Activated T-helper 2 cell treated with anti-CD3 and anti-CD28 coated beads, Interferon-gamma antibody, Interleukin-2, Interleukin-4, amounts not matched to agents 10 μg/mL and 5 μg/mL and 100 μg/mL, durations not matched to agents 14 hours and 24 hours and 36 hours (primary cell): ENCODE results near the gene DOCK4. TPM values are rescaled to one million over a fixed set of nuclear protein-coding genes. Genes with fewer than 3 reads are reported as not detected.

Experiments
- DNase-seq: peaks from one replicate; pipeline ENCODE4 v3.0.0; 2021; ENCODE audit warnings: low spot score
- H3K27ac Mint-ChIP-seq: one replicate; pipeline ENCODE4 v1.8.0; 2021; ENCODE audit warnings: mixed read lengths
- H3K27me3 Mint-ChIP-seq: one replicate; pipeline ENCODE4 v1.8.0; 2021; ENCODE audit warnings: low read depth, mixed read lengths
- H3K36me3 Mint-ChIP-seq: one replicate; pipeline ENCODE4 v1.8.0; 2021; ENCODE audit warnings: low read depth, mixed read lengths
- H3K4me1 Mint-ChIP-seq: one replicate; pipeline ENCODE4 v1.8.0; 2021; ENCODE audit warnings: low read depth, mixed read lengths
- H3K4me3 Mint-ChIP-seq: one replicate; pipeline ENCODE4 v1.8.0; 2021; ENCODE audit warnings: low read depth, mild to moderate bottlenecking, moderate library complexity, mixed read lengths
- H3K9me3 Mint-ChIP-seq: one replicate; pipeline ENCODE4 v1.8.0; 2021; ENCODE audit warnings: mixed read lengths
- intact Hi-C: fragments of 100-400 bp; cut with micrococcal nuclease; formaldehyde crosslinking; loops from one replicate; pipeline ENCODE4 v1.15.1; 2023
- total RNA-seq: library from RNA; stranded (reverse); gene quantifications from 2 replicates; pipeline ENCODE4 v1.2.3, GENCODE V29; 2022

DOCK4 gene
- total RNA-seq, 1 donor from 2014 or later = 0.41 TPM

GRCh38 chr7:111892588-111892987, 313.6 kb downstream of the DOCK4 start:
- no peak for DNase-seq
- H3K9me3 Mint-ChIP-seq = no peaks in the 10 kb centered on the region
- H3K27ac Mint-ChIP-seq = no peak overlapping the region
- no peaks in the 10 kb centered on the region for H3K4me1 Mint-ChIP-seq
- intact Hi-C loops = no loop called here
- H3K36me3 Mint-ChIP-seq = no peaks in the 10 kb centered on the region
- no peaks in the 10 kb centered on the region for H3K27me3 Mint-ChIP-seq
- H3K4me3 Mint-ChIP-seq = no peak overlapping the region

GRCh38 chr7:111887734-111888133, 318.5 kb downstream of the DOCK4 start:
- Mint-ChIP-seq H3K36me3 (no peaks in the 10 kb centered on the region), H3K4me3 (no peak overlapping the region), H3K27me3 (no peaks in the 10 kb centered on the region), H3K4me1 (no peaks in the 10 kb centered on the region), H3K9me3 (no peaks in the 10 kb centered on the region), H3K27ac (no peak overlapping the region)
- no peak for DNase-seq
- intact Hi-C loops = no loop called here

GRCh38 chr7:111886233-111886632, 320.0 kb downstream of the DOCK4 start:
- Mint-ChIP-seq H3K27ac (no peak overlapping the region), H3K9me3 (no peaks in the 10 kb centered on the region), H3K27me3 (no peaks in the 10 kb centered on the region), H3K4me1 (no peaks in the 10 kb centered on the region), H3K36me3 (no peaks in the 10 kb centered on the region), H3K4me3 (no peak overlapping the region)
- DNase-seq = no peak
- intact Hi-C loops = no loop called here

- no peak overlapping the region for H3K27ac Mint-ChIP-seq
- DNase-seq = no peak
- H3K4me1 Mint-ChIP-seq = no peaks in the 10 kb centered on the region
- no peaks in the 10 kb centered on the region for H3K9me3 Mint-ChIP-seq
- H3K27me3 Mint-ChIP-seq = no peaks in the 10 kb centered on the region
- H3K36me3 Mint-ChIP-seq = no peaks in the 10 kb centered on the region
- intact Hi-C loops = no loop called here
- no peak overlapping the region for H3K4me3 Mint-ChIP-seq
Measured at GRCh38 chr7:111883241-111883640, 323.0 kb downstream of the DOCK4 start.

GRCh38 chr7:111878785-111879184, 327.4 kb downstream of the DOCK4 start:
- intact Hi-C loops = no loop called here
- Mint-ChIP-seq H3K36me3 (no peaks in the 10 kb centered on the region), H3K27ac (no peak overlapping the region), H3K4me3 (no peak overlapping the region), H3K27me3 (no peaks in the 10 kb centered on the region), H3K9me3 (no peaks in the 10 kb centered on the region), H3K4me1 (no peaks in the 10 kb centered on the region)
- no peak for DNase-seq

GRCh38 chr7:111877931-111878330, 328.3 kb downstream of the DOCK4 start:
- intact Hi-C loops = no loop called here
- Mint-ChIP-seq H3K27ac (no peak overlapping the region), H3K27me3 (no peaks in the 10 kb centered on the region), H3K9me3 (no peaks in the 10 kb centered on the region), H3K4me3 (no peak overlapping the region), H3K4me1 (no peaks in the 10 kb centered on the region), H3K36me3 (no peaks in the 10 kb centered on the region)
- no peak for DNase-seq

- Mint-ChIP-seq H3K9me3 (no peaks in the 10 kb centered on the region), H3K27me3 (peaks cover 1% of the 10 kb centered on the region), H3K36me3 (no peaks in the 10 kb centered on the region), H3K27ac (no peak overlapping the region), H3K4me3 (no peak overlapping the region), H3K4me1 (no peaks in the 10 kb centered on the region)
- intact Hi-C loops = no loop called here
- no peak for DNase-seq
Measured at GRCh38 chr7:111873963-111874690, 332.1 kb downstream of the DOCK4 start.

GRCh38 chr7:111873326-111873646, 332.9 kb downstream of the DOCK4 start:
- H3K36me3 Mint-ChIP-seq = no peaks in the 10 kb centered on the region
- DNase-seq = no peak
- H3K4me1 Mint-ChIP-seq = no peaks in the 10 kb centered on the region
- H3K27me3 Mint-ChIP-seq = peaks cover 2% of the 10 kb centered on the region
- no peaks in the 10 kb centered on the region for H3K9me3 Mint-ChIP-seq
- H3K4me3 Mint-ChIP-seq = no peak overlapping the region
- no peak overlapping the region for H3K27ac Mint-ChIP-seq
- intact Hi-C loops = no loop called here

GRCh38 chr7:111872450-111873325, 333.5 kb downstream of the DOCK4 start:
- Mint-ChIP-seq H3K36me3 (no peaks in the 10 kb centered on the region), H3K4me3 (no peak overlapping the region), H3K27ac (no peak overlapping the region), H3K9me3 (no peaks in the 10 kb centered on the region), H3K27me3 (peaks cover 2% of the 10 kb centered on the region), H3K4me1 (no peaks in the 10 kb centered on the region)
- DNase-seq = no peak
- intact Hi-C loops = no loop called here

GRCh38 chr7:111871283-111871682, 334.9 kb downstream of the DOCK4 start:
- H3K27me3 Mint-ChIP-seq = peaks cover 2% of the 10 kb centered on the region

GRCh38 chr7:111869280-111869679, 336.9 kb downstream of the DOCK4 start:
- no peaks in the 10 kb centered on the region for H3K36me3 Mint-ChIP-seq

More at GRCh38 chr7:111871283-111871682, 334.9 kb downstream of the DOCK4 start:
- DNase-seq = no peak
- Mint-ChIP-seq H3K27ac (no peak overlapping the region), H3K4me1 (no peaks in the 10 kb centered on the region), H3K36me3 (no peaks in the 10 kb centered on the region), H3K4me3 (no peak overlapping the region), H3K9me3 (no peaks in the 10 kb centered on the region)
- intact Hi-C loops = no loop called here

GRCh38 chr7:111867348-111867931, 338.8 kb downstream of the DOCK4 start:
- H3K4me3 Mint-ChIP-seq = no peak overlapping the region
- no peaks in the 10 kb centered on the region for H3K9me3 Mint-ChIP-seq
- DNase-seq = no peak
- no peaks in the 10 kb centered on the region for H3K4me1 Mint-ChIP-seq
- H3K27me3 Mint-ChIP-seq = peaks cover 2% of the 10 kb centered on the region
- no peak overlapping the region for H3K27ac Mint-ChIP-seq
- H3K36me3 Mint-ChIP-seq = no peaks in the 10 kb centered on the region
- intact Hi-C loops = no loop called here

More at GRCh38 chr7:111869280-111869679, 336.9 kb downstream of the DOCK4 start:
- Mint-ChIP-seq H3K4me1 (no peaks in the 10 kb centered on the region), H3K27ac (no peak overlapping the region), H3K9me3 (no peaks in the 10 kb centered on the region), H3K27me3 (peaks cover 2% of the 10 kb centered on the region), H3K4me3 (no peak overlapping the region)
- intact Hi-C loops = no loop called here
- DNase-seq = no peak

- Mint-ChIP-seq H3K4me1 (no peaks in the 10 kb centered on the region), H3K27me3 (peaks cover 2% of the 10 kb centered on the region), H3K36me3 (no peaks in the 10 kb centered on the region), H3K4me3 (no peak overlapping the region), H3K9me3 (no peaks in the 10 kb centered on the region), H3K27ac (no peak overlapping the region)
- no peak for DNase-seq
- intact Hi-C loops = no loop called here
Measured at GRCh38 chr7:111866787-111867186, 339.4 kb downstream of the DOCK4 start.
